Gastrocnemius medialis (tissue), 4 donors: ENCODE results near the gene PPP1CC. TPM values are rescaled to one million over a fixed set of nuclear protein-coding genes. Genes with fewer than 3 reads are reported as not detected.

ENCODE experiments used
- ATAC-seq, 2 donors: fragments of 150-250 bp; one replicate each; pipeline ENCODE4 v1.9.1; 2016
- DNase-seq, 2 donors: peaks; one replicate each; pipeline ENCODE4 v3.0.0-alpha.2; 2019
- H3K27ac ChIP-seq, 4 donors: fragments of 200-600 bp; sonication (generic); 1 replicate in 1 of 4; 2 replicates in 3 of 4; pipeline ENCODE4 v1.5.1; 2016 to 2018; ENCODE audit warnings: mild to moderate bottlenecking in 2 of 4, moderate library complexity in 1 of 4
- H3K27me3 ChIP-seq, 3 donors: fragments of 200-600 bp; sonication (generic) in 2 of 3; 1 replicate in 1 of 3; 2 replicates in 2 of 3; pipeline versions ENCODE4 v1.5.1 to v1.6.0; 2016 to 2019; ENCODE audit warnings: mild to moderate bottlenecking in 1 of 3, moderate library complexity in 1 of 3
- H3K36me3 ChIP-seq, 2 donors: fragments of 200-600 bp; sonication (generic) in 1 of 2; one replicate each; pipeline ENCODE4 v1.5.1; 2017 to 2018
- H3K4me1 ChIP-seq, 2 donors: fragments of 200-600 bp; sonication (generic) in 1 of 2; one replicate each; pipeline ENCODE4 v1.5.1; 2016 to 2017; ENCODE audit warnings: mild to moderate bottlenecking in 2 of 2
- H3K4me3 ChIP-seq, 4 donors: fragments of 200-600 bp; sonication (generic) in 3 of 4; 1 replicate in 1 of 4; 2 replicates in 3 of 4; pipeline ENCODE4 v1.5.1; 2016 to 2019; ENCODE audit warnings: mild to moderate bottlenecking in 2 of 4
- H3K9me3 ChIP-seq, 3 donors: fragments of 200-600 bp; sonication (generic) in 2 of 3; 1 replicate in 1 of 3; 2 replicates in 2 of 3; pipeline ENCODE4 v1.5.1; 2016 to 2019
- CTCF ChIP-seq, 5 experiments: fragments of 450-650 bp in 3 of 5; fragments of 200-600 bp in 2 of 5; sonication (generic) in 2 of 5; IDR thresholded peaks in 4 of 5; conservative IDR thresholded peaks in 1 of 5; 1 replicate in 4 of 5; 2 replicates in 1 of 5; pipeline ENCODE4 v1.5.1; 2016 to 2019; ENCODE audit warnings: antibody characterized with exemption in 5 of 5, mild to moderate bottlenecking in 3 of 5, moderate library complexity in 3 of 5
- POLR2A ChIP-seq, 2 donors: fragments of 450-650 bp; IDR thresholded peaks; one replicate each; pipeline ENCODE4 v1.6.1; 2017; ENCODE audit warnings: antibody characterized with exemption in 2 of 2, mild to moderate bottlenecking in 2 of 2, moderate library complexity in 2 of 2
- in situ Hi-C, 4 donors: fragments of 200-750 bp; cut with MboI; loops; one replicate each; pipeline versions ENCODE4 v1.15.0 to v1.8.0; 2017; ENCODE audit warnings: low sequenced_read_pairs in 4 of 4
- intact Hi-C: fragments of 100-400 bp; cut with DNase I; formaldehyde crosslinking; loops from one replicate; pipeline ENCODE4 v1.15.1; 2023; ENCODE audit warnings: low total_unique reads
- total RNA-seq, 4 donors: library from RNA; depleted of rRNA; stranded (reverse); fragments of >200 nt; gene quantifications; one replicate each; pipeline versions ENCODE4 v1.1.0 to v1.2.3, GENCODE V29; 2016

PPP1CC gene
- total RNA-seq, 4 donors from 2014 or later: 96.4 to 226 (median 154) TPM

- in situ Hi-C loops: no loop called here
- ATAC-seq (no peak), DNase-seq (no peak)
- H3K9me3 ChIP-seq: no peaks in the 10 kb centered on the region
- intact Hi-C loops: no loop called here
- TF ChIP-seq POLR2A (IDR thresholded peaks at IDR 0.05) (no peak), CTCF (IDR thresholded peaks at IDR 0.05 in 4 of 5, conservative IDR thresholded peaks at IDR 0.05 in 1 of 5) (no peak)
- H3K27ac ChIP-seq: no peak overlapping the region
- H3K4me3 ChIP-seq: no peak overlapping the region
- H3K27me3 ChIP-seq: peaks cover 0 to 5% (median 0%) of the 10 kb centered on the region in 3 donors
- peaks cover 0 to 11% of the 10 kb centered on the region in 2 donors for H3K4me1 ChIP-seq
- no peaks in the 10 kb centered on the region for H3K36me3 ChIP-seq
Observed at GRCh38 chr12:110686294-110686903, 56.3 kb downstream of the PPP1CC start.

GRCh38 chr12:110684312-110684836 is 58.3 kb downstream of the PPP1CC start:
- no peaks in the 10 kb centered on the region for H3K36me3 ChIP-seq
- intact Hi-C loops: no loop called here
- H3K4me3 ChIP-seq: no peak overlapping the region
- H3K27me3 ChIP-seq: peaks cover 0 to 5% (median 0%) of the 10 kb centered on the region in 3 donors
- TF ChIP-seq CTCF (IDR thresholded peaks at IDR 0.05 in 4 of 5, conservative IDR thresholded peaks at IDR 0.05 in 1 of 5) (no peak), POLR2A (IDR thresholded peaks at IDR 0.05) (no peak)
- ATAC-seq (no peak), DNase-seq (no peak)
- no peaks in the 10 kb centered on the region for H3K9me3 ChIP-seq
- in situ Hi-C loops: no loop called here
- H3K4me1 ChIP-seq: peaks cover 0 to 9% of the 10 kb centered on the region in 2 donors
- no peak overlapping the region for H3K27ac ChIP-seq

GRCh38 chr12:110683888-110684287 is 58.8 kb downstream of the PPP1CC start:
- Histone ChIP-seq H3K27me3 (peaks cover 0 to 4% (median 0%) of the 10 kb centered on the region in 3 donors), H3K36me3 (no peaks in the 10 kb centered on the region), H3K9me3 (no peaks in the 10 kb centered on the region), H3K4me3 (no peak overlapping the region), H3K27ac (no peak overlapping the region), H3K4me1 (peaks cover 0 to 8% of the 10 kb centered on the region in 2 donors)
- ATAC-seq (no peak), DNase-seq (no peak)
- intact Hi-C loops (no loop called here), in situ Hi-C loops (no loop called here)
- no peak for TF ChIP-seq CTCF (IDR thresholded peaks at IDR 0.05 in 4 of 5, conservative IDR thresholded peaks at IDR 0.05 in 1 of 5)
- no peak for TF ChIP-seq POLR2A (IDR thresholded peaks at IDR 0.05)

GRCh38 chr12:110680032-110680431 is 62.7 kb downstream of the PPP1CC start:
- Histone ChIP-seq H3K4me1 (peaks cover 0 to 11% of the 10 kb centered on the region in 2 donors), H3K4me3 (no peak overlapping the region), H3K9me3 (no peaks in the 10 kb centered on the region), H3K36me3 (no peaks in the 10 kb centered on the region), H3K27ac (no peak overlapping the region), H3K27me3 (no peaks in the 10 kb centered on the region)
- ATAC-seq: no peak
- in situ Hi-C loops: no loop called here
- TF ChIP-seq POLR2A (IDR thresholded peaks at IDR 0.05): no peak
- no peak for TF ChIP-seq CTCF (IDR thresholded peaks at IDR 0.05 in 4 of 5, conservative IDR thresholded peaks at IDR 0.05 in 1 of 5)
- intact Hi-C loops: no loop called here
- no peak for DNase-seq
